HCT116 (cell line): ENCODE measurements around the gene HOXA7. TPM values are rescaled to one million over a fixed set of nuclear protein-coding genes. Genes with fewer than 3 reads are reported as not detected.

Source experiments
- ATAC-seq: fragments of 200-7000 bp; cut with Tn5 transposase; 2 replicates; pipeline ENCODE4 v1.9.1; 2020; ENCODE audit warnings: mild to moderate bottlenecking, moderate library complexity
- BruUV-seq: library from RNA; stranded (reverse); fragments of 400-500 nt; replicated peaks from 2 replicates; lab custom pipeline; 2021; lab: Mats Ljungman, UMichigan
- CTCF ChIA-PET: fragments of 300-600 bp; sonication (Branson Sonifier 250); formaldehyde crosslinking; loops from one replicate; lab custom pipeline; 2021; ENCODE audit warnings: antibody characterized with exemption; lab: Charles Lee
- POLR2A ChIA-PET: fragments of 300-600, 350-600 bp; sonication (Branson Sonifier 250); formaldehyde crosslinking; loops from one replicate; lab custom pipeline; 2021; ENCODE audit warnings: antibody characterized with exemption; lab: Charles Lee
- RAD21 ChIA-PET, 2 experiments: fragments of 300-600 bp; sonication (Branson Sonifier 250); formaldehyde crosslinking; loops; one replicate each; lab custom pipeline; 2023; ENCODE audit warnings: low total read pairs in 2 of 2; ENCODE audit not compliant: uncharacterized antibody in 2 of 2, unreplicated experiment in 2 of 2, low non-redundant PET in 1 of 2; lab: Charles Lee
- DNase-seq: peaks from one replicate; pipeline ENCODE4 v3.0.0-alpha.2; 2010; ENCODE audit warnings: low read depth, low spot score
- H2AFZ ChIP-seq: fragments of 200-600 bp; shearing (Covaris generic), sonication (generic); 2 replicates; pipeline ENCODE4 v1.6.1; 2017; ENCODE audit warnings: low read depth, mixed run types, mixed read lengths, antibody characterized with exemption, low read length; ENCODE audit not compliant: poor library complexity, severe bottlenecking
- H3K27ac ChIP-seq: 2 replicates; pipeline ENCODE4 v1.5.1; 2012; ENCODE audit warnings: low read depth, low read length
- H3K27me3 ChIP-seq: fragments of 200-600 bp; sonication (generic); 2 replicates; pipeline ENCODE4 v1.6.1; 2016; ENCODE audit warnings: mixed run types, low read length, mixed read lengths; ENCODE audit not compliant: insufficient read depth
- H3K36me3 ChIP-seq, 2 experiments: fragments of 200-500 bp in 1 of 2; fragments of 200-600 bp in 1 of 2; sonication (Bioruptor generic) in 1 of 2; sonication (generic) in 1 of 2; 2 replicates each; pipeline versions ENCODE4 v1.5.1 to v1.6.1; 2014 to 2016; ENCODE audit warnings: low read length in 2 of 2, inconsistent platforms in 1 of 2, mixed read lengths in 1 of 2, mixed run types in 1 of 2; ENCODE audit not compliant: insufficient read depth in 2 of 2, control insufficient read depth in 1 of 2
- H3K4me1 ChIP-seq, 2 experiments: fragments of 200-600 bp in 1 of 2; sonication (generic) in 1 of 2; 2 replicates each; pipeline versions ENCODE4 v1.5.1 to v1.6.1; 2012 to 2017; ENCODE audit warnings: low read length in 2 of 2, inconsistent platforms in 1 of 2, mild to moderate bottlenecking in 1 of 2, mixed read lengths in 1 of 2, mixed run types in 1 of 2, moderate library complexity in 1 of 2; ENCODE audit not compliant: insufficient read depth in 2 of 2, control insufficient read depth in 1 of 2
- H3K4me2 ChIP-seq: fragments of 200-600 bp; sonication (generic); 2 replicates; pipeline ENCODE4 v1.6.1; 2017; ENCODE audit warnings: mixed run types, low read length, mixed read lengths
- H3K4me3 ChIP-seq, 2 experiments: fragments of 200-600 bp in 1 of 2; sonication (generic) in 1 of 2; replicated peaks in 1 of 2; 2 replicates each; pipeline ENCODE4 v1.5.1; 2011 to 2016; ENCODE audit warnings: low read length in 2 of 2, control low read depth in 1 of 2, low read depth in 1 of 2, mild to moderate bottlenecking in 1 of 2, mixed read lengths in 1 of 2, mixed run types in 1 of 2
- H3K79me2 ChIP-seq: fragments of 200-600 bp; sonication (generic); 2 replicates; pipeline ENCODE4 v1.6.1; 2017; ENCODE audit warnings: mild to moderate bottlenecking, mixed run types, low read length, moderate library complexity, mixed read lengths; ENCODE audit not compliant: insufficient read depth
- H3K9ac ChIP-seq: fragments of 200-600 bp; sonication (generic); 2 replicates; pipeline ENCODE4 v1.6.1; 2016; ENCODE audit warnings: low read length, mixed read lengths
- H3K9me2 ChIP-seq: fragments of 200-600 bp; sonication (generic), shearing (Covaris generic); 2 replicates; pipeline ENCODE4 v1.6.1; 2017; ENCODE audit warnings: mixed run types, mild to moderate bottlenecking, moderate library complexity; ENCODE audit not compliant: insufficient read depth
- H3K9me3 ChIP-seq, 2 experiments: fragments of 200-500 bp in 1 of 2; fragments of 200-600 bp in 1 of 2; sonication (Bioruptor generic) in 1 of 2; sonication (generic) in 1 of 2; 2 replicates each; pipeline ENCODE4 v1.6.1; 2014 to 2017; ENCODE audit warnings: low read length in 2 of 2, mixed read lengths in 2 of 2, inconsistent platforms in 1 of 2, low read depth in 1 of 2, mild to moderate bottlenecking in 1 of 2, mixed run types in 1 of 2, moderate library complexity in 1 of 2; ENCODE audit not compliant: control insufficient read depth in 1 of 2, insufficient read depth in 1 of 2
- H4K20me1 ChIP-seq: fragments of 200-600 bp; sonication (generic), shearing (Covaris generic); 2 replicates; pipeline ENCODE4 v1.6.1; 2017; ENCODE audit warnings: mixed run types, mild to moderate bottlenecking, moderate library complexity; ENCODE audit not compliant: insufficient read depth
- CEBPB ChIP-seq: IDR thresholded peaks from 2 replicates; pipeline ENCODE4 v1.6.1; 2012; ENCODE audit warnings: low read depth
- POLR2AphosphoS5 ChIP-seq: IDR thresholded peaks from 2 replicates; pipeline ENCODE4 v1.6.1; 2011; ENCODE audit warnings: mild to moderate bottlenecking, low read depth, low read length, moderate library complexity
- RAD21 ChIP-seq: IDR thresholded peaks from 2 replicates; pipeline ENCODE4 v1.6.1; 2012; ENCODE audit warnings: low read depth, mild to moderate bottlenecking
- SIN3A ChIP-seq: IDR thresholded peaks from 2 replicates; pipeline ENCODE4 v1.6.1; 2012; ENCODE audit warnings: low read depth
- SRF ChIP-seq: IDR thresholded peaks from 2 replicates; pipeline ENCODE4 v1.6.1; 2012; ENCODE audit warnings: low read depth
- intact Hi-C: fragments of 100-400 bp; cut with micrococcal nuclease; formaldehyde crosslinking; loops from 2 replicates; pipeline ENCODE4 v1.10.0; 2022
- total RNA-seq: library from RNA; stranded (reverse); gene quantifications from one replicate; pipeline ENCODE4 v1.2.1, GENCODE V29; 2021; ENCODE audit not compliant: unreplicated experiment
- TF ChIP-seq, protein P1 (sequence below), 3 experiments: fragments of 200-600 bp in 1 of 3; sonication (generic) in 1 of 3; IDR thresholded peaks in 2 of 3; conservative IDR thresholded peaks in 1 of 3; 2 replicates each; pipeline ENCODE4 v1.5.1; 2012 to 2017; ENCODE audit warnings: low read depth in 2 of 3, low read length in 2 of 3, antibody characterized with exemption in 1 of 3, borderline replicate concordance in 1 of 3, control low read depth in 1 of 3, mild to moderate bottlenecking in 1 of 3, mixed read lengths in 1 of 3, mixed run types in 1 of 3, moderate library complexity in 1 of 3; ENCODE audit not compliant: insufficient read depth in 1 of 3
- TF ChIP-seq, protein P2 (sequence below): IDR thresholded peaks from 2 replicates; pipeline ENCODE4 v1.6.1; 2012; ENCODE audit warnings: low read depth

The HOXA7 gene
- total RNA-seq, 1 experiment from 2014 or later: 15.0 TPM

DNA sequence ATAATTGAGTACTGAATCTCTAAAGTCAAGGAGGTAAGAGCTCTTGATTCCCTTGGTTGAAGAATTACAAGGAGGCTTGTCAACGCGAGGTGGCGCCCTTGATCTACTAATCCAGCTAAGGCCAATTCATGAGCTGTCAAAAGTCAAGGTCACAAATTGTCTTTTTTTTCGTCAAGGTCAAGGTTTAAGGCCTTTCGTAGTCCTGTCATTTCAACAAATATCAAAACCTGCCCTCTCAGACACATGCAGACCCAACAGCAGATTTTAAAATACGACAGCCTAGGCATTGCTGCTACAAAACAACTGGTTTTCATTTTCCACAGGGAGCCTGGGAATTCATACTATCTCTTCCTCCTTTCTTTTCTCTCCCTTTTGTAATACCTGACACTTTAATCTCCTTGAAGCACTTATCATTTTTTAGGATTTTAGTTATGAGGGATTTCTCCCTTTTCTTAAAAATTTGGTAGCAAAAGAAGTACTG lies 39.9 kb upstream of the HOXA7 start:
- no TSS peak for BruUV-seq
- intact Hi-C loops: loop anchor here (1.0 to 10.0 kb wide), 9 partner anchors 380 to 1428 kb away; partner anchors contain the start of gene TAX1BP1
- Histone ChIP-seq H3K27me3 (no peaks in the 10 kb centered on the region), H3K36me3 (no peaks in the 10 kb centered on the region), H3K79me2 (no peaks in the 10 kb centered on the region), H3K27ac (no peak overlapping the region), H3K4me3 (no peak overlapping the region), H3K4me2 (no peak overlapping the region), H3K4me1 (peaks cover 0 to 21% of the 10 kb centered on the region in 2 experiments; a peak in 3 of 4 replicates), H3K9me2 (no peaks in the 10 kb centered on the region), H4K20me1 (no peaks in the 10 kb centered on the region), H3K9ac (no peak overlapping the region), H3K9me3 (no peaks in the 10 kb centered on the region), H2AFZ (no peak overlapping the region)
- POLR2A ChIA-PET: interaction anchor here (1.0 to 1.4 kb wide), 3 partner anchors 14 to 578 kb away, joined by 3 to 5 read pairs (median 3); no protein-coding TSS in a partner anchor
- CTCF ChIA-PET: interaction anchor here (0.6 to 2.4 kb wide), 37 partner anchors 10 to 900 kb away, joined by 3 to 49 read pairs (median 4); partner anchors contain the start of genes HIBADH and HOXA11
- RAD21 ChIA-PET: interaction anchor here (0.5 to 1.6 kb wide), 11 partner anchors 12 to 984 kb away, joined by 3 to 7 read pairs (median 3); partner anchors contain the start of gene HOXA11 (in 1 of the 2)
- TF ChIP-seq RAD21 (peak; percentile 92), SIN3A (no peak)
- TF ChIP-seq, protein P1, sequence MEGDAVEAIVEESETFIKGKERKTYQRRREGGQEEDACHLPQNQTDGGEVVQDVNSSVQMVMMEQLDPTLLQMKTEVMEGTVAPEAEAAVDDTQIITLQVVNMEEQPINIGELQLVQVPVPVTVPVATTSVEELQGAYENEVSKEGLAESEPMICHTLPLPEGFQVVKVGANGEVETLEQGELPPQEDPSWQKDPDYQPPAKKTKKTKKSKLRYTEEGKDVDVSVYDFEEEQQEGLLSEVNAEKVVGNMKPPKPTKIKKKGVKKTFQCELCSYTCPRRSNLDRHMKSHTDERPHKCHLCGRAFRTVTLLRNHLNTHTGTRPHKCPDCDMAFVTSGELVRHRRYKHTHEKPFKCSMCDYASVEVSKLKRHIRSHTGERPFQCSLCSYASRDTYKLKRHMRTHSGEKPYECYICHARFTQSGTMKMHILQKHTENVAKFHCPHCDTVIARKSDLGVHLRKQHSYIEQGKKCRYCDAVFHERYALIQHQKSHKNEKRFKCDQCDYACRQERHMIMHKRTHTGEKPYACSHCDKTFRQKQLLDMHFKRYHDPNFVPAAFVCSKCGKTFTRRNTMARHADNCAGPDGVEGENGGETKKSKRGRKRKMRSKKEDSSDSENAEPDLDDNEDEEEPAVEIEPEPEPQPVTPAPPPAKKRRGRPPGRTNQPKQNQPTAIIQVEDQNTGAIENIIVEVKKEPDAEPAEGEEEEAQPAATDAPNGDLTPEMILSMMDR (IDR thresholded peaks at IDR 0.05 in 2 of 3, conservative IDR thresholded peaks at IDR 0.05 in 1 of 3; ENCODE audit: borderline replicate concordance in 1 of 3, insufficient read depth in 1 of 3, low read depth in 2 of 3, low read length in 2 of 3): peak; percentile 62 to 87 (median 79)
- ATAC-seq (no peak), DNase-seq (no peak)

DNA sequence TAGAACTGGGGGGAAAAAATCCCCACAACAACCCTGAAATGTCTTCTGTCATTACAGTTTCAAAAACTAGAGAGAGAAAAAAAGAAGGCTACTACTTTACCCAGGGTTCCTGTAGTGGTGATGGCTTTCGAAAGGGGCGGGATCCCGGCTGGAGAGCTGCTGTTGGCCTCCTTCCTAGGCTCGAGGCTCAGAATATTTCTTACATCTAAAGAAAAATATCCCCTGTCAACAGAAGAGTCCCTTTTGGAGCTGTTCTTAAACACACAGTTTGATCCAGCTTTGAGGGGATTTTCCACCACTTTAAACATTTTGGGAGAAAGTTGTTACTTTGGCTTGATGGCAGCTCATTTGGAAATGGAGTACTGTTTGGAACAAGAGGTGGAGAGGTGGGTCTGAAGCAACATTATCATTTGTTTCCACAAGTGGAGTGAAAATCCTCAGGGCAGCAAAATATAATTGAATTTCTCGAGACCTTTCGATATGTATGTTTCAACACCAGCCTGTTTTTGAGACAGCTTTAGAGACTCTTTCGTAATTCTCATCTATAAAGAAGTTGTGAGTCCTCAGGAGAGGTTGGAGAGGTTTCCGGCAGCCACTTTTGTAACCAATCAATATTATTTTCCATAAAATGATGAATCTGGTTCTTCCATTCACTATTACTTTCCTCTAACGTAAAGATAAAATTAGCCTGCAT lies 38.4 kb upstream of the HOXA7 start:
- Histone ChIP-seq H3K4me3 (no peak overlapping the region), H3K36me3 (no peaks in the 10 kb centered on the region), H3K79me2 (no peaks in the 10 kb centered on the region), H3K4me1 (peaks cover 0 to 10% of the 10 kb centered on the region in 2 experiments; a peak in 1 of 4 replicates), H2AFZ (no peak overlapping the region), H3K9me3 (no peaks in the 10 kb centered on the region), H3K9me2 (no peaks in the 10 kb centered on the region), H3K4me2 (no peak overlapping the region), H4K20me1 (no peaks in the 10 kb centered on the region), H3K27me3 (no peaks in the 10 kb centered on the region), H3K9ac (no peak overlapping the region), H3K27ac (no peak overlapping the region)
- BruUV-seq: no TSS peak
- ChIA-PET POLR2A (no interaction called here), RAD21 (no interaction called here), CTCF (interaction anchor here (0.9 to 2.4 kb wide), 3 partner anchors 15 to 825 kb away, joined by 3 to 49 read pairs (median 3); no protein-coding TSS in a partner anchor)
- no peak for DNase-seq
- no peak for ATAC-seq
- no peak for TF ChIP-seq CEBPB
- TF ChIP-seq SRF: no peak
- TF ChIP-seq POLR2AphosphoS5: no peak
- TF ChIP-seq, protein P2, sequence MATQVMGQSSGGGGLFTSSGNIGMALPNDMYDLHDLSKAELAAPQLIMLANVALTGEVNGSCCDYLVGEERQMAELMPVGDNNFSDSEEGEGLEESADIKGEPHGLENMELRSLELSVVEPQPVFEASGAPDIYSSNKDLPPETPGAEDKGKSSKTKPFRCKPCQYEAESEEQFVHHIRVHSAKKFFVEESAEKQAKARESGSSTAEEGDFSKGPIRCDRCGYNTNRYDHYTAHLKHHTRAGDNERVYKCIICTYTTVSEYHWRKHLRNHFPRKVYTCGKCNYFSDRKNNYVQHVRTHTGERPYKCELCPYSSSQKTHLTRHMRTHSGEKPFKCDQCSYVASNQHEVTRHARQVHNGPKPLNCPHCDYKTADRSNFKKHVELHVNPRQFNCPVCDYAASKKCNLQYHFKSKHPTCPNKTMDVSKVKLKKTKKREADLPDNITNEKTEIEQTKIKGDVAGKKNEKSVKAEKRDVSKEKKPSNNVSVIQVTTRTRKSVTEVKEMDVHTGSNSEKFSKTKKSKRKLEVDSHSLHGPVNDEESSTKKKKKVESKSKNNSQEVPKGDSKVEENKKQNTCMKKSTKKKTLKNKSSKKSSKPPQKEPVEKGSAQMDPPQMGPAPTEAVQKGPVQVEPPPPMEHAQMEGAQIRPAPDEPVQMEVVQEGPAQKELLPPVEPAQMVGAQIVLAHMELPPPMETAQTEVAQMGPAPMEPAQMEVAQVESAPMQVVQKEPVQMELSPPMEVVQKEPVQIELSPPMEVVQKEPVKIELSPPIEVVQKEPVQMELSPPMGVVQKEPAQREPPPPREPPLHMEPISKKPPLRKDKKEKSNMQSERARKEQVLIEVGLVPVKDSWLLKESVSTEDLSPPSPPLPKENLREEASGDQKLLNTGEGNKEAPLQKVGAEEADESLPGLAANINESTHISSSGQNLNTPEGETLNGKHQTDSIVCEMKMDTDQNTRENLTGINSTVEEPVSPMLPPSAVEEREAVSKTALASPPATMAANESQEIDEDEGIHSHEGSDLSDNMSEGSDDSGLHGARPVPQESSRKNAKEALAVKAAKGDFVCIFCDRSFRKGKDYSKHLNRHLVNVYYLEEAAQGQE: no peak
- intact Hi-C loops: loop anchor here (5.0 to 10.0 kb wide), 3 partner anchors 550 to 1430 kb away; partner anchors contain the start of gene TAX1BP1
